GM18909 (cell line): ENCODE data around the gene DUOX1.

Experiments
- ATAC-seq: cut with Tn5 transposase; IDR thresholded peaks from one replicate; pipeline ENCODE4 v1.9.1; 2021; ENCODE audit warnings: mild to moderate bottlenecking; ENCODE audit not compliant: unreplicated experiment, poor library complexity

The DUOX1 gene

GRCh38 chr15:45139770-45140169 lies 10.0 kb downstream of the DUOX1 start:
- ATAC-seq: no peak

GRCh38 chr15:45140557-45141250 lies 10.9 kb downstream of the DUOX1 start:
- no peak for ATAC-seq

GRCh38 chr15:45141386-45141785 lies 11.6 kb downstream of the DUOX1 start:
- no peak for ATAC-seq

GRCh38 chr15:45143056-45143455 lies 13.3 kb downstream of the DUOX1 start:
- no peak for ATAC-seq

- no peak for ATAC-seq
Measured at GRCh38 chr15:45143946-45144345, 14.2 kb downstream of the DUOX1 start.

GRCh38 chr15:45144775-45145174 lies 15.0 kb downstream of the DUOX1 start:
- ATAC-seq: no peak

GRCh38 chr15:45146405-45146804 lies 16.6 kb downstream of the DUOX1 start:
- no peak for ATAC-seq

GRCh38 chr15:45147606-45148005 lies 17.8 kb downstream of the DUOX1 start:
- ATAC-seq: no peak

GRCh38 chr15:45148076-45149059 lies 18.6 kb downstream of the DUOX1 start:
- no peak for ATAC-seq

GRCh38 chr15:45149060-45149459 lies 19.3 kb downstream of the DUOX1 start:
- no peak for ATAC-seq

GRCh38 chr15:45150481-45150880 lies 20.7 kb downstream of the DUOX1 start:
- ATAC-seq: no peak

- no peak for ATAC-seq
Measured at GRCh38 chr15:45150997-45151396, 21.2 kb downstream of the DUOX1 start.

- ATAC-seq: no peak
Measured at GRCh38 chr15:45151998-45152828, 22.4 kb downstream of the DUOX1 start.

GRCh38 chr15:45155739-45156138 lies 25.9 kb downstream of the DUOX1 start:
- no peak for ATAC-seq

- no peak for ATAC-seq
Measured at GRCh38 chr15:45156744-45157455, 27.1 kb downstream of the DUOX1 start.

- ATAC-seq: no peak
Measured at GRCh38 chr15:45157974-45158373, 28.2 kb downstream of the DUOX1 start.

- ATAC-seq: no peak
Measured at GRCh38 chr15:45161666-45162065, 31.9 kb downstream of the DUOX1 start.

GRCh38 chr15:45162771-45163507 lies 33.1 kb downstream of the DUOX1 start:
- peak; percentile 52 for ATAC-seq

- ATAC-seq: no peak
Measured at GRCh38 chr15:45163508-45163856, 33.7 kb downstream of the DUOX1 start.
